Stimulated activated CD4-positive, alpha-beta T cell treated with anti-CD3 and anti-CD28 coated beads, Interleukin-1b, Interleukin-23, amount 100 ng/mL, for 24 hours (primary cell): Measurements from ENCODE around the gene DUOX1.

Experiments used
- DNase-seq, 4 experiments: peaks; one replicate each; pipeline ENCODE4 v3.0.0-alpha.2; 2020; ENCODE audit warnings: low read depth in 4 of 4, low spot score in 1 of 4

Gene DUOX1

GRCh38 chr15:45185903-45186770, 56.3 kb downstream of the DUOX1 start:
- no peak for DNase-seq

GRCh38 chr15:45186771-45187577, 57.2 kb downstream of the DUOX1 start:
- no peak for DNase-seq

- DNase-seq: no peak
Observed at GRCh38 chr15:45187578-45187893, 57.7 kb downstream of the DUOX1 start.

- DNase-seq: peak; percentile 56 to 71 (median 64)
Observed at GRCh38 chr15:45187894-45188830, 58.4 kb downstream of the DUOX1 start, which contains the start of gene SHF. SHF (minus strand) TSS chr15:45187966; CDS start chr15:45187951, 15 bp downstream.

- no peak for DNase-seq
Observed at GRCh38 chr15:45197512-45197911, 67.7 kb downstream of the DUOX1 start.

- DNase-seq: peak; percentile 71 to 85 (median 80)
Observed at GRCh38 chr15:45198337-45199135, 68.7 kb downstream of the DUOX1 start.

GRCh38 chr15:45199136-45199810, 69.5 kb downstream of the DUOX1 start:
- peak in 1 of 4 experiments; percentile 27 for DNase-seq

- peak; percentile 90 to 99 (median 96) for DNase-seq
Observed at GRCh38 chr15:45200001-45200798, 70.4 kb downstream of the DUOX1 start.

- DNase-seq: peak; percentile 72 to 81 (median 80)
Observed at GRCh38 chr15:45200799-45201556, 71.2 kb downstream of the DUOX1 start.

- DNase-seq: no peak
Observed at GRCh38 chr15:45201557-45201859, 71.7 kb downstream of the DUOX1 start.

GRCh38 chr15:45201869-45202268, 72.1 kb downstream of the DUOX1 start:
- no peak for DNase-seq

- no peak for DNase-seq
Observed at GRCh38 chr15:45203182-45203581, 73.4 kb downstream of the DUOX1 start.

- peak in 2 of 4 experiments; percentile 35 to 36 for DNase-seq
Observed at GRCh38 chr15:45205192-45205591, 75.4 kb downstream of the DUOX1 start.

- no peak for DNase-seq
Observed at GRCh38 chr15:45212493-45212892, 82.7 kb downstream of the DUOX1 start.
